Measurements from ENCODE around the gene TCF12.
"Not testable (repeated sequence)": the region's sequence is repeated elsewhere in the genome, so short reads cannot be mapped to it uniquely, and the experiment has no call there.

DNA sequence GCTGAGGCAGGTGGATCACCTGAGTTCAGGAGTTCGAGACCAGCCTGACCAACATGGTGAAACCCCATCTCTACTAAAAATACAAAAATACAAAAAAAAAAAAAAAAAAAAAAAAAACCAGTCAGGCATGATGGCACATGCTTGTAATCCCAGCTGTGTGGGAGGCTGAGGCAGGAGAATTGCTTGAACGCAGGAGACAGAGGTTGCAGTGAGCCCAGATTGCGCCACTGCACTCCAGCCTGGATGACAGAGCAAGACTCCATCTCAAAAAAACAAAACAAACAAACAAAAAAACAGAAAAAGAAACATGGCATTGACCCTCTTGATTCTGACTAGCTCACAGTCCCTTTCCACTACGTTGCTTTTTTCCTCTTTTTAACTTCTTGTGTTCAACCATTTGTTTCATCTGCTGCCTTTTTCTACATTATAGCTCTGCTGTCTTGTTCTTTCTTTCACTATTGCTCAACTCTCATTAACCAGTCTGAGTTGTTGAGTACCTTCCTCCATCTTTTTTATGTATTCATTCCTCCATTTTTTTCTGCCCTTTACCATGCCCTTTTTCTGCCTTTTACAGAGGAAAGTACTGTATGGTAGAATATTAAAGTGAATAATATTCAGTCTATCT, 179.6 kb downstream of the TCF12 start:
- TF ChIP-seq CTCF (IDR thresholded peaks at IDR 0.05); SIN3A (IDR thresholded peaks at IDR 0.05; ENCODE audit: borderline replicate concordance, insufficient read depth, low read depth, low read length); POLR2AphosphoS5 (IDR thresholded peaks at IDR 0.05; ENCODE audit: low read depth, low read length); TCF7L2 (IDR thresholded peaks at IDR 0.05; ENCODE audit: low read depth, low read length): not testable (repeated sequence)
- TF ChIP-seq, protein P1, sequence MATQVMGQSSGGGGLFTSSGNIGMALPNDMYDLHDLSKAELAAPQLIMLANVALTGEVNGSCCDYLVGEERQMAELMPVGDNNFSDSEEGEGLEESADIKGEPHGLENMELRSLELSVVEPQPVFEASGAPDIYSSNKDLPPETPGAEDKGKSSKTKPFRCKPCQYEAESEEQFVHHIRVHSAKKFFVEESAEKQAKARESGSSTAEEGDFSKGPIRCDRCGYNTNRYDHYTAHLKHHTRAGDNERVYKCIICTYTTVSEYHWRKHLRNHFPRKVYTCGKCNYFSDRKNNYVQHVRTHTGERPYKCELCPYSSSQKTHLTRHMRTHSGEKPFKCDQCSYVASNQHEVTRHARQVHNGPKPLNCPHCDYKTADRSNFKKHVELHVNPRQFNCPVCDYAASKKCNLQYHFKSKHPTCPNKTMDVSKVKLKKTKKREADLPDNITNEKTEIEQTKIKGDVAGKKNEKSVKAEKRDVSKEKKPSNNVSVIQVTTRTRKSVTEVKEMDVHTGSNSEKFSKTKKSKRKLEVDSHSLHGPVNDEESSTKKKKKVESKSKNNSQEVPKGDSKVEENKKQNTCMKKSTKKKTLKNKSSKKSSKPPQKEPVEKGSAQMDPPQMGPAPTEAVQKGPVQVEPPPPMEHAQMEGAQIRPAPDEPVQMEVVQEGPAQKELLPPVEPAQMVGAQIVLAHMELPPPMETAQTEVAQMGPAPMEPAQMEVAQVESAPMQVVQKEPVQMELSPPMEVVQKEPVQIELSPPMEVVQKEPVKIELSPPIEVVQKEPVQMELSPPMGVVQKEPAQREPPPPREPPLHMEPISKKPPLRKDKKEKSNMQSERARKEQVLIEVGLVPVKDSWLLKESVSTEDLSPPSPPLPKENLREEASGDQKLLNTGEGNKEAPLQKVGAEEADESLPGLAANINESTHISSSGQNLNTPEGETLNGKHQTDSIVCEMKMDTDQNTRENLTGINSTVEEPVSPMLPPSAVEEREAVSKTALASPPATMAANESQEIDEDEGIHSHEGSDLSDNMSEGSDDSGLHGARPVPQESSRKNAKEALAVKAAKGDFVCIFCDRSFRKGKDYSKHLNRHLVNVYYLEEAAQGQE (IDR thresholded peaks at IDR 0.05; ENCODE audit: insufficient read depth in 1 of 2, low read depth in 2 of 2, low read length in 1 of 2), result not testable (repeated sequence)
